HG03469 (cell line): ENCODE measurements around the gene TBCK.

Source experiments
- ATAC-seq: cut with Tn5 transposase; IDR thresholded peaks from one replicate; pipeline ENCODE4 v1.9.1; 2021; ENCODE audit warnings: mild to moderate bottlenecking, moderate library complexity, moderate number of reproducible peaks; ENCODE audit not compliant: unreplicated experiment

TBCK gene

GRCh38 chr4:106315968-106316772 lies at the start of gene TBCK, which contains the start of gene AIMP1:
TBCK (minus strand) TSS chr4:106316209; CDS start chr4:106308960, 7,249 bp downstream.
AIMP1 (plus strand) TSS chr4:106316550; CDS start chr4:106325010, 8,460 bp downstream.
- peak; percentile 83 for ATAC-seq

DNA sequence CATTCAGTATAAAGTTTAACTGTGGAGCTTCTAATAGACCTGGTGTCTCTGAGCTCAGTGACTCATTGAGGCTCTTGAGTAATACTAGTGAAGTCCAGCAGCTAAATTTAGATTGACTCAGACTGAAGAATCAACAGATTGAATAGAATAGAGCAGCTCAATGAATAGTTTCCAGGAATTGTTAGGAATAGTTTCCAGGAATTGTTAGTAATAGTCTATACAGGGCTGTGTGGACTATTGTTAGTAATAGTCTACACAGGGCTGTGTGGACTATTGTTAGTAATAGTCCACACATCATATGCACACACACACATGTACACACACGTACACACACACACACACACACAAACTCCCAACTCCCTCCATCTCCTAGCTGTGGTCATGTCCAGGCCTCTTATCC lies 49.6 kb upstream of the TBCK start:
- ATAC-seq = no peak

- ATAC-seq = no peak
These were observed 48.3 kb upstream of the TBCK start for GRCh38 chr4:106364282-106364681.

DNA sequence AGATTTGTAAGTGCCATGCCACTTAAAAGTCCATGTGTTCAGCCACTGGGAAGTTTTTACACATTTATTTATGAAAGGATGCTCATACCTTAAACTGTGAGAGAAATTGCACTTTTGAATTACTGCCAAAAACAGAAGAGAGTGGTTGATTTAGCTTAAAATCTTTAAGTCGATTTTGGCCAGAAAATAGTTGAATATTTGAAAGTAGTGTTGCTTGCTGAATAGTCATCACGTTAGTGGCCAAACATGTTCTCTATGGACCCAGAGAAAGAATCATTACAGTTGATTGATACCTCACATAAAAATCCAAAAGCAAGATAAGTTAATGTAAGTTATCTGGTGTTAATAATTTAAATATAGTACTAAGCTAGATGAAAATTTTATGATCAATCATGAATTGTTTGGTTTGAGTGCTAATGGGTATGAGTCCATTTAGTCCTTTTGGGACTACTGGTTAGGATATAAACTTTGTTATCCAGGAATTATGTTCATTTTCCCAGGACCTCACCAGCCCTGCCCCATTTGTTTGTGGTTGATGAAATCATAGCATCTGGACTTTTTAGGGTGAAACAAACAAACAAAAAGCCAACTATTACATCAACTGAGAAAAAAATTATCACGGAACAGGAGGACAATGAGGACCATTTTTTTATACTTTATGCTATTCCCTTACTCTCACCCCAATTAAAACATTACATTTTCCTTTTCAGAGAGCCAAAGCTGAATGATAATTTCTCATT lies 46.2 kb upstream of the TBCK start:
- no peak for ATAC-seq

GRCh38 chr4:106358899-106359298 lies 42.9 kb upstream of the TBCK start:
- ATAC-seq = no peak

- no peak for ATAC-seq
These were observed 39.2 kb upstream of the TBCK start for GRCh38 chr4:106355193-106355592.

GRCh38 chr4:106353786-106354185 lies 37.8 kb upstream of the TBCK start:
- ATAC-seq = no peak

DNA sequence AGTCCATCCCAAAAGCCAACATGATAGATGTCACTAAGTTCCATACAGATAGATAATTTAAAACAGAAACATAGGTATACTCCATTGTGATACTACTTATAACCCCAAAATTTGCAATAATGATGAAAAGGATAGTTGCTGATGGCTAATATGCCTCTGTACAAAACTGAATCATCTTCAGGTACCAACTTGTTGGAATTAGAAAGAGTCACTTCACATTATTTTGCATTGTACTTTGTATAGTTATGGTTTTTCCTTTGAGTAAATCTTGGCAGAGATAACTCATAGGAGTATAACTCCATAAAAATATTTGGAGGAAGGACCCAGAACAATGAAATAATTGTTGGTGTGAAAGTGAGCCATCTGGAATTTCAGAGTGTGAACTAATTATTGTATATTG lies 35.0 kb upstream of the TBCK start:
- no peak for ATAC-seq

- no peak for ATAC-seq
These were observed 31.2 kb upstream of the TBCK start for GRCh38 chr4:106347167-106347566.

- ATAC-seq = no peak
These were observed 28.6 kb upstream of the TBCK start for GRCh38 chr4:106344647-106344970.

- ATAC-seq = no peak
These were observed 28.0 kb upstream of the TBCK start for GRCh38 chr4:106343865-106344646.

- ATAC-seq = no peak
These were observed 24.8 kb upstream of the TBCK start for GRCh38 chr4:106340774-106341173.

- ATAC-seq = no peak
These were observed 23.4 kb upstream of the TBCK start for GRCh38 chr4:106339431-106339830.

GRCh38 chr4:106338671-106339070 lies 22.7 kb upstream of the TBCK start:
- ATAC-seq = no peak

DNA sequence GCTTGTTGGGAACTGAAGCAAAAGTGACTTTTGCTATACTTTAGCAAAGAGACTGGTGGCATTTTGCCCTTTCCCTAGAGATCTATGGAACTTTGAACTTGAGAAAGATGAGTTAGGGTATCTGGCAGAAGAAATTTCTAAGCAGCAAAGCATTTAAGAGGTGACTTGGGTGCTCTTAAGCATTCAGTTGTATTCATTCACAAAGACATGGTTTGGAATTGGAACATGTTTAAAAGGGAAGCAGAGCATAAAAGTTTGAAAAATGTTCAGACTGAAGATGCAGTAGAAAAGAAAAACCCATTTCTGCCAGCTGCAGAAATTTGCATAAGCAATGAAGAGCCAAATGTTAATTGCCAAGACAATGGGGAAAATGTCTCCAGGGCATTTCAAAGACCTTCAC lies 21.9 kb upstream of the TBCK start:
- ATAC-seq = no peak

DNA sequence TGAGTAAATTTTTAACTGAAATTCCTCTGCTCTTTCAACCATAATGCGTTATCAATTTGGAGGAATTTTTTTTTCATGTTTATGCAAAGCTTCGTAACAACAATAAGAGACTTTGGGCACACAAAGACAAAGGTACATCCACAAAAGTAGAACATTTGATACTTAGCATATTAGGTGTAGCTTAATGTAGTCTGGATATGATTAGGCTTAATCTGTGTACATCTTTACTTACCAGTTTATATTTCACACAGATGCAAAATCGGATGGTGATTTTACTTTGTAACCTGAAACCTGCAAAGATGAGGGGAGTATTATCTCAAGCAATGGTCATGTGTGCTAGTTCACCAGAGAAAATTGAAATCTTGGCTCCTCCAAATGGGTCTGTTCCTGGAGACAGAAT lies 20.6 kb upstream of the TBCK start:
- no peak for ATAC-seq

DNA sequence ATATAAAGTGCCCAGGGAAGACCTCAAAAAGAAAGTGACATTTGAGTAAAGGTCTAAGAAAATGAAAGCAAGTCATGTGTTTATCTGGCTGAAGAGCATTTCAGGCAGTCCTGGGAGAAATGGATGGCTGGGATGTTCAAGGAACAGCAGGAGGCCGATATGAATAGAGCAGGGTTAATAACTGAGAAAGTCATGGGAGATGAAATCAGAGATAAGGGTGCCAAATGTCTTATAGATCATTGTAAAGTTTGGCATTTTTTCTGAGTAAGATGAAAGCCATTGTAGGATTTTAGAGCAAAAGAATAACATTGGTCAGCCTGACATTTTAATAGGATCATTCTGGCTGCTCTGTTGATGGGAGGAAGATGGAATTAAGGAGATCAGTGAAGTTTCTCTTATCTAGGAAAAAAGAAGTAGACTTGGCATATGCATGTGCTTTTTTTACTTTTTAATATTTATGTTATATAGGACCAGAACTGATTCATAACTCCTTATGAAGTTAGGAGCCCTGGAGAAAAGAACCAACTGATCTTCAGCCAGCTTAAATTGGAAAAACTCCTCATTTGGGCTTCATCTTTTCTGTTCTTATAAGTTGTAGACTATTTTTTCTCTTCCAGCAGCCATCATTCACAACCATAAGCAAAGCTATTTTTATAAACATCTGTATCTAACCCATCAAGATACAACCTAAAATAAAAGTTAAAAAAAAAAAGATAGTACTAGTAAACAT lies 18.9 kb upstream of the TBCK start:
- no peak for ATAC-seq

DNA sequence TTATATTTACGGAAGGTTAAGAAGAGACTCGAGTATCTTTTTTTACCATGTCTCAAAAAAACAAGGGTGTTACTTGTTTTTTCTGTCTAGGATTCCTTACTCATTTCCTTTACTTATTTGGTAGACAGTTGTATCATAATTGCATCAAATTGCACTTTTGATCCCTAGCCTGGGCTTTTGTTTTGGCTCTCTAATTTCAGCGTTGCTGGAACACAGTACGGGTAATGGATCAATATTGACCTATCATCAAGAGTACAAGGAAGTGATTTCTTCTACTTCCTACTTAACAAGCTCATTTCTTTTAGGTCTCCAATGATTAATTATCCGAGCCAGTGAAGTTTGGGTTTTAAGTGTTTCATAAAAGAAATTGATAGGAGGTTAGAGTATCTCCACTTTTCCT lies 17.2 kb upstream of the TBCK start:
- no peak for ATAC-seq

GRCh38 chr4:106329041-106329618 lies 13.1 kb upstream of the TBCK start:
- ATAC-seq = peak; percentile 90

GRCh38 chr4:106325800-106326199 lies 9.8 kb upstream of the TBCK start:
- ATAC-seq = no peak
